LNCaP clone FGC (cell line): ENCODE measurements around the gene PALM3.
A peak's percentile ranks its signal among the peaks of the same experiment; 100 is the strongest.
"Not testable (repeated sequence)": the region's sequence is repeated elsewhere in the genome, so short reads cannot be mapped to it uniquely, and the experiment has no call there.

Source experiments
- DNase-seq: peaks from one replicate; pipeline ENCODE4 v3.0.0-alpha.2; 2011; ENCODE audit warnings: low read depth
- H3K4me3 ChIP-seq: 2 replicates; pipeline ENCODE4 v1.5.1; 2011; ENCODE audit warnings: mild to moderate bottlenecking, low read depth, low read length, control low read depth
- TF ChIP-seq, protein P1 (sequence below): IDR thresholded peaks from 2 replicates; pipeline ENCODE4 v1.5.1; 2012; ENCODE audit warnings: mild to moderate bottlenecking; ENCODE audit not compliant: control insufficient read depth, insufficient read depth; ENCODE audit errors: extremely low read depth

The PALM3 gene

GRCh38 chr19:14039181-14039580, 22.7 kb downstream of the PALM3 start:
- no peak overlapping the region for H3K4me3 ChIP-seq
- no peak for DNase-seq
- TF ChIP-seq, protein P1, sequence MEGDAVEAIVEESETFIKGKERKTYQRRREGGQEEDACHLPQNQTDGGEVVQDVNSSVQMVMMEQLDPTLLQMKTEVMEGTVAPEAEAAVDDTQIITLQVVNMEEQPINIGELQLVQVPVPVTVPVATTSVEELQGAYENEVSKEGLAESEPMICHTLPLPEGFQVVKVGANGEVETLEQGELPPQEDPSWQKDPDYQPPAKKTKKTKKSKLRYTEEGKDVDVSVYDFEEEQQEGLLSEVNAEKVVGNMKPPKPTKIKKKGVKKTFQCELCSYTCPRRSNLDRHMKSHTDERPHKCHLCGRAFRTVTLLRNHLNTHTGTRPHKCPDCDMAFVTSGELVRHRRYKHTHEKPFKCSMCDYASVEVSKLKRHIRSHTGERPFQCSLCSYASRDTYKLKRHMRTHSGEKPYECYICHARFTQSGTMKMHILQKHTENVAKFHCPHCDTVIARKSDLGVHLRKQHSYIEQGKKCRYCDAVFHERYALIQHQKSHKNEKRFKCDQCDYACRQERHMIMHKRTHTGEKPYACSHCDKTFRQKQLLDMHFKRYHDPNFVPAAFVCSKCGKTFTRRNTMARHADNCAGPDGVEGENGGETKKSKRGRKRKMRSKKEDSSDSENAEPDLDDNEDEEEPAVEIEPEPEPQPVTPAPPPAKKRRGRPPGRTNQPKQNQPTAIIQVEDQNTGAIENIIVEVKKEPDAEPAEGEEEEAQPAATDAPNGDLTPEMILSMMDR = no peak

GRCh38 chr19:14035706-14036105, 26.2 kb downstream of the PALM3 start:
- TF ChIP-seq, protein P1 = no peak

GRCh38 chr19:14035159-14035558, 26.7 kb downstream of the PALM3 start:
- not testable (repeated sequence) for DNase-seq, H3K4me3 ChIP-seq

More at GRCh38 chr19:14035706-14036105, 26.2 kb downstream of the PALM3 start:
- DNase-seq = no peak
- H3K4me3 ChIP-seq = no peak overlapping the region

GRCh38 chr19:14033946-14034345, 27.9 kb downstream of the PALM3 start:
- DNase-seq = no peak
- H3K4me3 ChIP-seq = no peak overlapping the region
- TF ChIP-seq, protein P1 = no peak

DNA sequence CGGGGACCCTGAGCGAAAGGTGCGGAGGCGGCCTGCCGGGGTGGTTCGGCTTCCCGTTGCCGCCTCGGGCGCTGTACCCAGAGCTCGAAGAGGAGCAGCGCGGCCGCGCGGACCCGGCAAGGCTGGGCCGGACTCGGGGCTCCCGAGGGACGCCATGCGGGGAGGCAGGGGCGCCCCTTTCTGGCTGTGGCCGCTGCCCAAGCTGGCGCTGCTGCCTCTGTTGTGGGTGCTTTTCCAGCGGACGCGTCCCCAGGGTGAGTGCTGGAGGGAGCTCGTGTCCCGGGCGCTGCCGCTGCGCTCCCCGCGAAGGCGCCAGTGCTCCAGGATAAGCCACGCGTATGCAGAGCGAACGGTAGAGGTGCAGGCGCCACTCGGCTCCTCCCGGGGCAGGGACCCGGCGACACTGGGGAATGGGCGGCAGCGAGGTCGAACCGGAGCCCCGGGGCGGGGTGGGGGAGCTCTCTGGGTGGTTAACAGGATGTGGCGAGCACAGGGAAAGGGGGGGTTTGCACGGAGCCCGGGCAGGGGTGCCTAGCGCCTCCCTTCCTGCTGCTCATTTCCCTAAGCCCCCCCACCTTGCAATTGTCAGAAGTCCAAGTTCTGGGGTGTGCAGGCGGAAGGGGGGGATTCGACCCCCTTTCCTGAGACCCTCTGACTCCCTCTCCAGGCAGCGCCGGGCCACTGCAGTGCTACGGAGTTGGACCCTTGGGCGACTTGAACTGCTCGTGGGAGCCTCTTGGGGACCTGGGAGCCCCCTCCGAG, 30.0 kb downstream of the PALM3 start, which contains the start of gene IL27RA:
Gene IL27RA (plus strand): TSS at position 44 of the 762 bp plus-strand sequence. CDS start 111 bp downstream, at position 155.
- H3K4me3 ChIP-seq = peak within 1 kb of the TSS; percentile 51
- TF ChIP-seq, protein P1 = peak; percentile 26; the same call in 1 of the 2 replicates
- no peak for DNase-seq

DNA sequence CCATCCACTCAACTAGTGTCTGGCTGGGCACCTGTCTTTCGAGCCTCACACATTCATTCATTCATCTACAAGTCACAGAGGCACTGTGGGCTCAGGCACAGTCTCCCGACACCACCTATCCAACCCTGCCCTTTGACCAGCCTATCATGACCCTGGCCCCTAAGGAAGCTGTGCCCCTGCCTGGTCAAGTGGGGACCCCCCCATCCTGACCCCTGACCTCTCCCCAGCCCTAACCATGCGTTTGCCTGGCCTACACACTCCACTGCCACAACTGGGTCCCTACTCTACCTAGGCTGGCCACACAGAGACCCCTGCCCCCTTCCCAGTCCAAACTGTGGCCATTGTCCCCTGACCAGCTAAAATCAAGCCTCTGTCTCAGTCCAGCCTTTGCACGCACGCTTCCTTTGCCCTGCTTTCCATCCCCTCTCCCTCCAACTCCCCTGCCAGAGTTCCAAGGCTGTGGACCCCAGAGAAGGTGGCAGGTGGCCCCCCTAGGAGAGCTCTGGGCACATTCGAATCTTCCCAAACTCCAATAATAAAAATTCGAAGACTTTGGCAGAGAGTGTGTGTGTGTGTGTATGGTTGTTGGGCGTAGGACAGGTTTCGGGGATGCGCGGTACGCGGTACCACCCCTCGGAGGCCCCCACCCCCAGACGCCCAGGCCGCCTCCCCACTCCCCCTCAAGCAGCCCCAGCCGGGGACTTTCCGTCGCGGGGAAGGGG, 30.7 kb downstream of the PALM3 start:
- TF ChIP-seq, protein P1 = no peak
- H3K4me3 ChIP-seq = peak overlapping the region; percentile 51
- no peak for DNase-seq

GRCh38 chr19:14028901-14029300, 33.0 kb downstream of the PALM3 start:
- TF ChIP-seq, protein P1 = no peak

More at GRCh38 chr19:14028901-14029300, 33.0 kb downstream of the PALM3 start:
- no peak for DNase-seq
- H3K4me3 ChIP-seq = no peak overlapping the region
